ENCODE data around the gene CLDN20. TPM values are rescaled to one million over a fixed set of nuclear protein-coding genes. Genes with fewer than 3 reads are reported as not detected.
"Not testable (repeated sequence)": the region's sequence is repeated elsewhere in the genome, so short reads cannot be mapped to it uniquely, and the experiment has no call there.

CLDN20 gene
- total RNA-seq, 2 donors from 2014 or later, result not detected

DNA sequence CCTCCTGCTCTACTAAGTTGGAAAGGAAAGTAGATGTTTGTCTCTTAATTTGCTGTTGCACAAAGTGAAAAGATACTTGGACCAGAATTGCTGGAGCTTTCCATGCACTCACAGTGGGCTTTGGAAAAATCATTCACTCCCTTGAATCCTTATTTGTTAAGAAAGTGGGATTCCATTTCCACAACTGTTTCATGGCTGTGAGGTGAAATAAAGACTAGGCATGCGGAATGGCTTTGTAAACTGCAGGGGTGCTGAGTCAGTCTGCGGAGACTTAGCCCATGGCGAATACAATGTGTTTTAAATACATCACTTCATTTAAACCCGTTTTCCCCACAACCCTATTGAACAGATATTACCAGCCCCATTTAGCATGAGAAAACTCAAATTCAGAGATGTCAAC lies 36.8 kb upstream of the CLDN20 start:
- Histone ChIP-seq H3K27me3 (no peaks in the 10 kb centered on the region), H3K4me1 (no peaks in the 10 kb centered on the region), H3K9me3 (no peaks in the 10 kb centered on the region), H3K36me3 (replicated peaks in 1 of 2; ENCODE audit: insufficient read depth in 1 of 2, low read depth in 2 of 2) (no peaks in the 10 kb centered on the region), H3K4me3 (no peak overlapping the region), H3K27ac (no peak overlapping the region)
- 78 to 84% methylated on average over 4 of the region's 4 CpGs for WGBS, 2 donors
- intact Hi-C loops (cut with DNase I), result no loop called here
- no peak for TF ChIP-seq POLR2A (IDR thresholded peaks at IDR 0.05)
- TF ChIP-seq, protein P1, sequence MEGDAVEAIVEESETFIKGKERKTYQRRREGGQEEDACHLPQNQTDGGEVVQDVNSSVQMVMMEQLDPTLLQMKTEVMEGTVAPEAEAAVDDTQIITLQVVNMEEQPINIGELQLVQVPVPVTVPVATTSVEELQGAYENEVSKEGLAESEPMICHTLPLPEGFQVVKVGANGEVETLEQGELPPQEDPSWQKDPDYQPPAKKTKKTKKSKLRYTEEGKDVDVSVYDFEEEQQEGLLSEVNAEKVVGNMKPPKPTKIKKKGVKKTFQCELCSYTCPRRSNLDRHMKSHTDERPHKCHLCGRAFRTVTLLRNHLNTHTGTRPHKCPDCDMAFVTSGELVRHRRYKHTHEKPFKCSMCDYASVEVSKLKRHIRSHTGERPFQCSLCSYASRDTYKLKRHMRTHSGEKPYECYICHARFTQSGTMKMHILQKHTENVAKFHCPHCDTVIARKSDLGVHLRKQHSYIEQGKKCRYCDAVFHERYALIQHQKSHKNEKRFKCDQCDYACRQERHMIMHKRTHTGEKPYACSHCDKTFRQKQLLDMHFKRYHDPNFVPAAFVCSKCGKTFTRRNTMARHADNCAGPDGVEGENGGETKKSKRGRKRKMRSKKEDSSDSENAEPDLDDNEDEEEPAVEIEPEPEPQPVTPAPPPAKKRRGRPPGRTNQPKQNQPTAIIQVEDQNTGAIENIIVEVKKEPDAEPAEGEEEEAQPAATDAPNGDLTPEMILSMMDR (IDR thresholded peaks at IDR 0.05), result no peak
- no peak for DNase-seq
- no peak for ATAC-seq

DNA sequence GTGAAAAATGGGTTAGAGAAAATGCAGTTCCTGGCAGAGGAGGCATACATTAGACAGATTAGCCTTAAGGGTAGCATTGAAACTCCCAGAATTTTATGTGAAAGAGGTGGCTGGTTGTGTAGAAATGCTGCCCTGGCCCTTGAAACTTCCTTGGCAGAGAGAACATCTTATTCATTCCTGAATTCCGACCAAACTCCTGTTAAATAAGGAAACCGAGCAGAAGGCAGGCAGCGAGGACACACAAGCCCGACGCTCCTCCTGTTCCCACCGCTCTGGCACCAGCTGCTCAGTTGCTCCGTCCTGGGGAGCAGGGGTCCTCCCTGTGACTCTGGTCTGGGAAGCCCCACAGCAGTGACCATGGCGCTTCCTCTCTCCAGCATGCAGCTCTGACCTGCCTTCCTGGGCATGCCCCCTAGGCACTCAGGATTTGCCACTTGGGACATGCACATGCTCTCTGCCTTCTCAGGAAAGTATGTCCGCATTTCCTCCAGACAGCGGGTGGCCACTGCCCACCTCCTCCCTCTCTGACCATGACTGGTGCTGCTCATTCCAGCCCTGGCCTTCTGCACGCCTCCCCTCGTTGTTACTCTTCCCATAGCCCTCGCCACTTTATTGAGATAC lies 35.2 kb upstream of the CLDN20 start:
- no peak overlapping the region for H3K27ac ChIP-seq
- no peaks in the 10 kb centered on the region for H3K4me1 ChIP-seq
- intact Hi-C loops (cut with DNase I), result no loop called here
- ATAC-seq, result no peak
- no peaks in the 10 kb centered on the region for H3K36me3 ChIP-seq (replicated peaks in 1 of 2; ENCODE audit: insufficient read depth in 1 of 2, low read depth in 2 of 2)
- no peak for DNase-seq
- no peaks in the 10 kb centered on the region for H3K27me3 ChIP-seq
- H3K4me3 ChIP-seq, result no peak overlapping the region
- WGBS, 2 donors, result 69 to 71% methylated on average over 13 of the region's 13 CpGs
- no peaks in the 10 kb centered on the region for H3K9me3 ChIP-seq
- TF ChIP-seq POLR2A (IDR thresholded peaks at IDR 0.05), result no peak
- TF ChIP-seq, protein P1 (IDR thresholded peaks at IDR 0.05), result no peak

DNA sequence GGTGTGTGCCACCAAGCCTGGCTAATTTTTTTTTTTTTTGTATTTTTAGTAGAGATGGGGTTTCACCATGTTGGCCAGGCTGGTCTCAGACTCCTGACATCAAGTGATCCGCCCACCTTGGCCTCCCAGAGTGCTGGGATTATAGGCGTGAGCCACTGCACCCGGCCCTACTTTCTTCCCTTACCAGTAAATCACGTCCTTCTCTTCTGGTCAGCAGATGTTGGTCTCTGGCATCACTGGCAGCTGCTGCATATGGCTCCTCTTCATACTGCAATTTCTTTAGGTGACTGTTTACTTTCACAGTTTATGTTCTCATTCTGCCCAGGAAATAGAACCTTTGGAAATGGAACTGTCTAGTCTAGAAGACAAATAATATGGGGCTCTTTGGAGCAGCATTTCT lies 32.8 kb upstream of the CLDN20 start:
- H3K27me3 ChIP-seq; H3K36me3 ChIP-seq (replicated peaks in 1 of 2; ENCODE audit: insufficient read depth in 1 of 2, low read depth in 2 of 2); intact Hi-C loops (cut with DNase I); H3K9me3 ChIP-seq; ATAC-seq; H3K27ac ChIP-seq; H3K4me3 ChIP-seq; DNase-seq: not testable (repeated sequence)
- 89 to 92% methylated on average over 4 of the region's 4 CpGs for WGBS, 2 donors
- H3K4me1 ChIP-seq, result peaks cover 10% of the 10 kb centered on the region

DNA sequence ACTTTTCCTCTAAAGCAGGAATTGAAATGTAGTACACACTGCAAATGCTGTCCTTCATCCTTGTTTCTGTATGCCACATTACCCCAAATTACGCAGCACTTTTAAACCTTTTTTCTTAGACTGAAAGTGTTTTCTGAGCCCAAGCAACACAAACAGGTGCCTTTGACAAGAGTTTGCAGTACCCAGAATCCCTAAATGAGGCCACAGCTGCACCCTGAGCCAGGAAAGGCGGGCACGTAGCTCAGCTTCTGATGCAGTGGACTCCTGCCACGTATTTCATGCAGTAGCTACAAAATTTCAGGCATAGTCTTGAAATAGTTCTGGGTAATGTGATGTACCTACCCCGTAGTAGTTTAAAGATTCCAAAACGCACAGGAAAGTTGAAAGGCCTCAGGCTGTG lies 31.0 kb upstream of the CLDN20 start:
- H3K4me1 ChIP-seq, result peaks cover 10% of the 10 kb centered on the region
- WGBS, 2 donors, result 76% methylated on average over 6 of the region's 6 CpGs
- no peak overlapping the region for H3K27ac ChIP-seq
- H3K9me3 ChIP-seq, result no peaks in the 10 kb centered on the region
- TF ChIP-seq, protein P1 (IDR thresholded peaks at IDR 0.05), result no peak
- TF ChIP-seq POLR2A (IDR thresholded peaks at IDR 0.05), result no peak
- ATAC-seq (no peak), DNase-seq (no peak)
- H3K27me3 ChIP-seq, result no peaks in the 10 kb centered on the region
- intact Hi-C loops (cut with DNase I), result no loop called here
- H3K4me3 ChIP-seq, result no peak overlapping the region
- no peaks in the 10 kb centered on the region for H3K36me3 ChIP-seq (replicated peaks in 1 of 2; ENCODE audit: insufficient read depth in 1 of 2, low read depth in 2 of 2)

DNA sequence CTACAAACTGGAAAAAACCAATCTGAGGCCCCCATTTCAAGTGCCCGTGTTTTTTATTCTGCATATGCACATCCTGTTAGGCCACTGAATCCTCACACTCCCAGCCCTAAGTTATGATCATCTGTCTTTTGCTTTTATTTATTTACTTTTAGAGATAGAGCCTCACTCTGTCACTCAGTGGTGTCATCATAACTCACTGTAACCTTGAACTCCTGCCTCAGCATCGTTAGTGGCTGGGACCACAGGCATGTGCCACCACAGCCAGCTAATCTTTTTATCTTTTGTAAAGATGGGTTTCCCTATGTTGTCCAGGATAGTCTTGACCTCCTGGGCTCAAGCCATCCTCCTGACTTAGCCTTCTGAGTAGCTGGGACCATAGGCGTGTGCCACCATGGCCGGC lies 29.6 kb upstream of the CLDN20 start:
- intact Hi-C loops (cut with DNase I), result no loop called here
- Histone ChIP-seq H3K4me3 (no peak overlapping the region), H3K27me3 (no peaks in the 10 kb centered on the region), H3K27ac (no peak overlapping the region), H3K4me1 (peaks cover 10% of the 10 kb centered on the region), H3K9me3 (no peaks in the 10 kb centered on the region), H3K36me3 (replicated peaks in 1 of 2; ENCODE audit: insufficient read depth in 1 of 2, low read depth in 2 of 2) (no peaks in the 10 kb centered on the region)
- DNase-seq (no peak), ATAC-seq (no peak)
- no peak for TF ChIP-seq POLR2A (IDR thresholded peaks at IDR 0.05)
- TF ChIP-seq, protein P1 (IDR thresholded peaks at IDR 0.05), result no peak
- 91 to 98% methylated on average over 3 of the region's 4 CpGs for WGBS, 2 donors
